Activated naive CD4-positive, alpha-beta T cell treated with anti-CD3 and anti-CD28 coated beads, Interleukin-2, amount 10 ng/mL, durations not matched to agents 5 hours and 36 hours (primary cell): Measurements from ENCODE around the gene TRA2A. TPM values are rescaled to one million over a fixed set of nuclear protein-coding genes. Genes with fewer than 3 reads are reported as not detected.

ENCODE experiments used
- total RNA-seq, 2 experiments: library from RNA; stranded (reverse); gene quantifications; one replicate each; pipeline ENCODE4 v1.2.3, GENCODE V29; 2021

TRA2A gene
- 100 to 1,000 TPM; 109 to 110 TPM for total RNA-seq

GRCh38 chr7:23531794-23532489 is at the start of gene TRA2A:
Gene TRA2A (minus strand): TSS chr7:23531981. CDS start chr7:23531824, 157 bp downstream.

GRCh38 chr7:23470330-23471105 is 61.3 kb downstream of the TRA2A start, which contains the start of gene IGF2BP3:
Gene IGF2BP3 (minus strand): TSS chr7:23470491. CDS start chr7:23470110, 381 bp downstream.

Other genes with a start within 250 kb of the TRA2A start
- 10 to 100 TPM; 41.7 to 45.4 TPM for gene MALSU1, start 232.6 kb downstream of the TRA2A start, total RNA-seq
- gene IGF2BP3, start 61.5 kb downstream of the TRA2A start, total RNA-seq, result under 1 TPM; 0.41 to 0.50 TPM
- 1 to 10 TPM; 6.9 to 7.3 TPM for gene CCDC126, start 65.4 kb upstream of the TRA2A start, total RNA-seq
- 1 to 10 TPM; 5.3 to 6.6 TPM for gene FAM221A, start 148.2 kb upstream of the TRA2A start, total RNA-seq
- gene STK31, start 178.2 kb upstream of the TRA2A start, total RNA-seq, result under 1 TPM; 0.08 to 0.29 TPM